Hematopoietic multipotent progenitor cell treated with erythropoietin and hydrocortisone succinate and interleukin-3 and kit ligand, for 4 days (in vitro differentiated cells): ENCODE data around the gene APOA1.
"Not testable (repeated sequence)": the region's sequence is repeated elsewhere in the genome, so short reads cannot be mapped to it uniquely, and the experiment has no call there.

Experiments used
- DNase-seq: peaks from one replicate; pipeline ENCODE4 v3.0.0-alpha.2; 2015

Gene APOA1

GRCh38 chr11:116811194-116811593, 26.2 kb downstream of the APOA1 start:
- DNase-seq: no peak

GRCh38 chr11:116808262-116809175, 28.9 kb downstream of the APOA1 start:
- no peak for DNase-seq

DNA sequence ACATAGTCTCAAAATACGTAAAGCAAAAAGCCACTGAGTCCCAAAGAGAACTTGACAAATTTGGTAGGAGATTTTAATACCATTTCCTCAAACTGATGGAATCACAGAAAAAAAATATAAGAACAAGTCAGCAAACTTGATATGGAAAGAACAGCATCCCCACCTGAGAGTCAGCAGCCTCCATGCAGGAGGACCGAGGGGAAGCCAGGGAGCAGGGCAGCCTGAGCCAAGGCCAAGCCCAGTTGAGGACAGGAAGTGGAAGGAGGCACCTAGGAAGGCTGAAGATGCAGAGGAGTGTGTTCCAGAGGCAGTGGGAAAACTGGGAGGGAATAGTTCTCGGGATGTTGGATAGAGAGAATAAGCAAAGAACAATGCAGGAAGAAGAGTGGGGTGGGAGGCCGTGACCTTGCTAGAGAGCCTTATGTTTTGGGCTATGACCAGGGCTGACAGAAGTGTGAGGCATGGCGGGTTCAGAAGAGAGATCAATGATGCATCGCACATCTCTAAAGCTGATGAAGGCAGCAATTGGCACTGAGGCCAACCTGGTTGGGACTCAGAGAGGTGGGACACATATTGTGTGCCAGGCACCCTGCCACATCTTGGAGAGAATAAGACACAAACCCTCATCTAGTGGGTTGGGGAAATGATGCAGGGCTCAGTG, 29.7 kb downstream of the APOA1 start:
- DNase-seq: no peak

DNA sequence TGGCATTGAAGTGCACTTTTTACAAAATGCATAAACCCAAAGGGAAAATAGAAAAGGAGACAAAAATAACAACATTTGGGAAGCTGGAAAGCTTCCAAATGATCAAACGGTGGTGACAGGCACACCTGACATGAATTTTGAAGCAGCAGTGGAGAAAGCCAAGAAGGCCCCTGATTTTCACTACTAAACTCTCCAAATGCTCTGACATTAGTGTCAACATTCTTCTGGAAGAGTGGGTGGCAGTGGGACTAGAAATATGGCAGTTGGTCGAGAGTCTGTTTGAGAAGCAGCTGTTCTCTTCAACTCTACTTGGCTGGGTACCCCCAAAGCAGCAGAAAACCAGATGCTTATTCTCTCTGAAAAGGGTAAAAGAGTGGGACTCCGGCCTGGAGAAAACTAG, 33.4 kb downstream of the APOA1 start:
- DNase-seq: no peak

DNA sequence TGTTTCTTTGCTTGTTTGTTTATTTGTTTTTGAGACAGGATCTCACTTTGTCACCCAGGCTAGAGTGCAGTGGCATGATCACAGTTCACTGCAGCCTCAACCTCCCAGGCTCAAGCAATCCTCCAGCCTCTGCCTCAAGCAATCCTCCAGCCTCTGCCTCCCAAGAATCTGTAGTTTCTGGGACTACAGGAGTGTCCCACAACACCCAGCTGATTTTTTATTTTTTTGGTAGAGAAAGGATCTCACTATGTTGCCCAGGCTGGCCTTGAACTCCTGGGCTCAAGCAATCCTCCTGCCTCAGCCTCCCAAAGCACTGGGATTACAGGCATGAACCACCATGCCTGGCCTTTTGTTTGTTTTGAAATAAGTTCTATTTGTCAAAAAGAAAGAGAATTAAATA, 35.8 kb downstream of the APOA1 start:
- not testable (repeated sequence) for DNase-seq

DNA sequence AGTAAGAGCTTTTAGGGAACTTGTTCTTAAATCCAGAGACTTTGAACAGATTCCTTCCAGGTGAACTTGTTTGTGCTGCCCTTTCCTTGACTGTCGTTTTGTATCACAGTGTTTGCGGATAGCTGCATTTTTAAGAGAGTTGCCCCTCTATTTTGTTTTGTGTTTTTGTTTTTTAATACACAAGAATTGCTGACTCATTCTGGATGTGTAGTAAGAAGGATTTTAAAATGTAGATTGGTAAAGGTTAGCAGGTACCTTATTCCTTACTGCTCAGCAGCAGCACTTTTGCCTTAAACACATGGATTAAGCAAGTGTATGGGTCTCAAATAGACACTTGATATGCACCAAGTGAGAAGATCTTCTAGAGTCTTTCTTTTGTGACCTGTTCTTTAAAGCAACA, 36.8 kb downstream of the APOA1 start:
- DNase-seq: no peak

GRCh38 chr11:116798368-116798767, 39.1 kb downstream of the APOA1 start:
- no peak for DNase-seq

DNA sequence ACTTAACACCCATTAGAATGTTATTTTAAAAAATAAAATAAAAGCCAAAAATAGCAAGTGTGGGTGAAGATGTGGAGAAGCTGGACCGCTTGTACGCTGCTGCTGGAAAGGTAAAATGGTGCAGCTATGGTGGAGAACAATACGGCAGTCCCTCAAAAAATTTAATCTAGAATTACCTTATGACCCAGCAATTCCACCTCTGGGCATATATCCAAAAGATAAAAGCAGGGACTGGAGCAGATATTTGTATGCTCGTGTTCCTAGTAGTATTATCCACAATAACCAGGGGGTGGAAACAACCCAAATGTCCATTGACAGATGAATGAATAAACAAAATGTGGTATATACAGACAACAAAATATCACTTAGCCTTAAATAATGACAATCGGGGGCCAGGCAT, 39.6 kb downstream of the APOA1 start:
- DNase-seq: no peak

- DNase-seq: no peak
Observed at GRCh38 chr11:116796548-116796947, 40.9 kb downstream of the APOA1 start.

- no peak for DNase-seq
Observed at GRCh38 chr11:116794851-116795250, 42.6 kb downstream of the APOA1 start.

DNA sequence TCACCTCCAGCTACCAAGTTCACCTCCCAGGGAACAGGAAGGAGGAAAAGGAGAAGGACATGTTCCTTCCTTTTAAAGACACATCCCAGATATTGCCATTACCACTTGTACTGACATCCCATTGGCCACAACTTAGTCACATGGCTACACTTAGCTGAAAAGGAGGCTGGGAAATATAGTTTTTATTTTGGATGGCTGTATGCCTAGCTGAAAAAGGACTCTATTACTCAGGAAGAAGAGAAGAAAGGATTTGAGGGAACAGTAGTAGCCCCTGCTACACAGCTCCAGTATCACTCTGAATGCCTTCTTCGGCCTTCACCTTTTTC, 43.7 kb downstream of the APOA1 start:
- peak; percentile 50 for DNase-seq

GRCh38 chr11:116792869-116793771, 44.3 kb downstream of the APOA1 start:
- no peak for DNase-seq

- no peak for DNase-seq
Observed at GRCh38 chr11:116792144-116792868, 45.1 kb downstream of the APOA1 start.

DNA sequence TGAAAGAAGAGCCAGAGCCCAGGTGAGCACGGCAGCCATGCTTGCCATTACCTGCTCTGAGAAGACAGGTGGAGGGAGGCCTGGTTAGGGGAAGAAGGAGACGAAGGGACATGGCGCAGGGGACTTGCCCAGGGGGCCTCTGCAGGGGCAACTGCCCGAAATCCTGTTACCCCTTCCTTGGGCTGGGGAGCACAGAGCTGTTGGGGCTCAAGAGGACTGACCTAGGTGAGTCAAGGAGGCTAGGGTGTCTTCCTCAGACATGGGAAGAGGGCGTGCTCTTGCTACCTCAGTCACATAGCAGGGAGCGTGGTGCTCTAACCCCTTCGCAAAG, 45.6 kb downstream of the APOA1 start, which contains the start of gene APOA5:
TSS of gene APOA5 (minus strand) at position 67 of the 331 bp plus-strand sequence. CDS start at position 48, 19 bp downstream.
- DNase-seq: no peak

DNA sequence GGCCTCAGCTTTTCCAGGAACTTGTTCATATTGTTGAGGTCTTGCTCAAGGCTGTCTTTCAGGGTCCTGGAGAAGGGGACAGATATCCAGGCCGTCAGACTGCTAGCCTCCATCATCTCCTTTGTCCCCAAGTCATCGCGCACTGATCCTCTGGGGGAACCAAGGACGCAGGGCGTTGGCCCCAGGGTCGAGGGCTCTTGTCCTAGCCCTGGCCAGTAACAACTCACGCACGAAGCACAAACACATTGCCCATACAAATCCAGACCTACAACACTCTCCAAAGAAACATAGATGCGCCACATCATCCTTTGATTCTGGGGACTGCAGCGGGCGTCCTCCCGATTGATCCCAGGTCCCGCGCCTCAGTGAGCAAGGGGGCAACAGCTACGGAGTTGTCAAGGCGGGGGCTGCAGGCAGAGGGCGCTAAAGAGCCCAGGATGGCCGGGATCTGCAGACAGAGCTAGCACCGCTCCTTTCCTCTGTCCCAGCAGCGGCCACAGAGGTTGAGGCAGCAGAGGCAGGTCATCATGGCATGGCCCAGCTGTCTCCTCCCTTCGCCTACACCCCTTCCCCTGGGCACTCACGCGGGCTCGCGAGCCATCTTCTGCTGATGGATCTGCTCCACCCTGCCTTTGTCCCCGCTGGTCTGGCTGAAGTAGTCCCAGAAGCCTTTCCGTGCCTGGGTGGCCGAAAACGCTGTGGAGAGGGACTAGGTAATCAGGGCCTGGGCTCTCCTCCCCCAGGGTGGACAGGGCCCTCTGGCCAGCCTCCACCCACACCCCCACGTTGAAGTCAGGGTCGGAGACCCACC, 46.2 kb downstream of the APOA1 start:
- DNase-seq: peak; percentile 86

GRCh38 chr11:116790167-116791001, 47.0 kb downstream of the APOA1 start:
- no peak for DNase-seq

- DNase-seq: no peak
Observed at GRCh38 chr11:116788975-116789374, 48.4 kb downstream of the APOA1 start.

GRCh38 chr11:116788534-116788933, 48.9 kb downstream of the APOA1 start:
- DNase-seq: no peak

- DNase-seq: peak; percentile 91
Observed at GRCh38 chr11:116787786-116788486, 49.5 kb downstream of the APOA1 start, which contains the start of gene ZPR1. ZPR1 (minus strand) TSS chr11:116788023; CDS start chr11:116787990, 33 bp downstream.

- no peak for DNase-seq
Observed at GRCh38 chr11:116787436-116787785, 50.0 kb downstream of the APOA1 start.
